ENCODE data around the gene NDEL1. TPM values are rescaled to one million over a fixed set of nuclear protein-coding genes. Genes with fewer than 3 reads are reported as not detected.
A peak's percentile ranks its signal among the peaks of the same experiment; 100 is the strongest.

NDEL1 gene
- total and polyA plus RNA-seq, 9 of the 15 experiments (the other 6 are each of a cell fraction or from before 2014, with no cell fraction given), result 0.86 to 30.5 (median 22.7) TPM

DNA sequence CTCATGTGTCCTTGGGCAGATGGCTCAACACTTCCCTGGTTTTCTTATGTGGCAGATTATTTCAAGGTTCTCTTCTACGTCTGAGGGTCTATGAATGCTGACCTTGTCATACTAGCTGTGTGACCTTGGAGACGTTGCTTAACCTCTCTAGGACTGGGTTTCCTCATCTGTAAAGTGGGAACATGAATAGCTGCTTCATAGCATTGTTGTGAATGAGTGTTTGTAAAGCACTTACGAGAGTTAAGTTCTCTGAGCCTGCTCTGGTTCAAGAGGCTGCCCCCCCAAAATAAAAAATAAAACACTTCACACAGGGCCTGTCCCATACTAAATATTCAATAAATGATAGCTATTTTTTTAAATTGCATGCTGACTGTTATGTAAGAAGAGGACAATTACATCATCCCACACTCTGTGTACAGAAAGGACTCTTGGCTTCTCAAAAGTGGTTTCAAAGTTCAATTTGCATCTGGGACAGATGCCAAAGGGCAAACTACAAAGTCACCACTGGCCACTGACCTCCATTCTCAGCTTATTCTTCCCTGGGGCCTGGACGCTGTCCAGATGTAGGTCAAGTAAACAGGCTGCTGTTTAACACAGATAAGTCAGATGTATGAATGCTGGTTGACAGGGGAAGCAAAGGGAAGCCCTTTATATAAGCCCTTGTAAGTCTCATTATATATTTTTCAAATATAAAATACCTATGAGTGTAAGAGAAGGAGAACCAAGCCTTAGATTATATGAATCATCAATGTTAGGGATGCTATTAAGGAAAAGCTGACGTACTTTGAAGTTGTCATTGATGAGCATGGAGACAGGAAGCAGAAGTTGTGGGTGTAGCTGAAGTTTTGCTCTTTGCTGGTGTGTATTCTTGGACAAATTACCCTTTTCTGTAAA, 15.4 kb upstream of the NDEL1 start (continued):
- no peak for TF ChIP-seq SREBF2 (CRISPR knock-in tag; IDR thresholded peaks at IDR 0.05)
- TF ChIP-seq WHSC1 (IDR thresholded peaks at IDR 0.05; ENCODE audit: low read length), result no peak
- no peak for TF ChIP-seq NR4A1 (CRISPR knock-in tag; IDR thresholded peaks at IDR 0.05)
- TF ChIP-seq NR4A1 (tag; IDR thresholded peaks at IDR 0.05), result peak; percentile 17; the same call in 1 of the 2 replicates
- TF ChIP-seq ZNF436 (CRISPR knock-in tag; IDR thresholded peaks at IDR 0.05), result no peak
- TF ChIP-seq RCOR1 (IDR thresholded peaks at IDR 0.05; ENCODE audit: borderline replicate concordance in 1 of 2, low read depth in 2 of 2, low read length in 2 of 2), result peak; percentile 55 to 86; a peak in 3 of 4 replicates
- 0 out of 2 replicates have a peak, but pooled peaks have one; percentile 65 for TF ChIP-seq ZBED1 (IDR thresholded peaks at IDR 0.05)
- no peak for TF ChIP-seq ZNF507 (tag; conservative IDR thresholded peaks at IDR 0.05)
- TF ChIP-seq CREB1 (IDR thresholded peaks at IDR 0.05), result no peak; the same call in 1 of the 2 replicates
- TF ChIP-seq CREB1 (CRISPR knock-in tag; IDR thresholded peaks at IDR 0.05), result no peak
- TF ChIP-seq, protein P1, sequence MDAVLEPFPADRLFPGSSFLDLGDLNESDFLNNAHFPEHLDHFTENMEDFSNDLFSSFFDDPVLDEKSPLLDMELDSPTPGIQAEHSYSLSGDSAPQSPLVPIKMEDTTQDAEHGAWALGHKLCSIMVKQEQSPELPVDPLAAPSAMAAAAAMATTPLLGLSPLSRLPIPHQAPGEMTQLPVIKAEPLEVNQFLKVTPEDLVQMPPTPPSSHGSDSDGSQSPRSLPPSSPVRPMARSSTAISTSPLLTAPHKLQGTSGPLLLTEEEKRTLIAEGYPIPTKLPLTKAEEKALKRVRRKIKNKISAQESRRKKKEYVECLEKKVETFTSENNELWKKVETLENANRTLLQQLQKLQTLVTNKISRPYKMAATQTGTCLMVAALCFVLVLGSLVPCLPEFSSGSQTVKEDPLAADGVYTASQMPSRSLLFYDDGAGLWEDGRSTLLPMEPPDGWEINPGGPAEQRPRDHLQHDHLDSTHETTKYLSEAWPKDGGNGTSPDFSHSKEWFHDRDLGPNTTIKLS (IDR thresholded peaks at IDR 0.05; ENCODE audit: borderline replicate concordance, low read depth), result no peak
- no peak for TF ChIP-seq PTBP1 (IDR thresholded peaks at IDR 0.05; ENCODE audit: low read depth, low read length)
- TF ChIP-seq ILF3 (IDR thresholded peaks at IDR 0.05; ENCODE audit: borderline replicate concordance), result 0 out of 2 replicates have a peak, but pooled peaks have one; percentile 18
- TF ChIP-seq, protein P2, sequence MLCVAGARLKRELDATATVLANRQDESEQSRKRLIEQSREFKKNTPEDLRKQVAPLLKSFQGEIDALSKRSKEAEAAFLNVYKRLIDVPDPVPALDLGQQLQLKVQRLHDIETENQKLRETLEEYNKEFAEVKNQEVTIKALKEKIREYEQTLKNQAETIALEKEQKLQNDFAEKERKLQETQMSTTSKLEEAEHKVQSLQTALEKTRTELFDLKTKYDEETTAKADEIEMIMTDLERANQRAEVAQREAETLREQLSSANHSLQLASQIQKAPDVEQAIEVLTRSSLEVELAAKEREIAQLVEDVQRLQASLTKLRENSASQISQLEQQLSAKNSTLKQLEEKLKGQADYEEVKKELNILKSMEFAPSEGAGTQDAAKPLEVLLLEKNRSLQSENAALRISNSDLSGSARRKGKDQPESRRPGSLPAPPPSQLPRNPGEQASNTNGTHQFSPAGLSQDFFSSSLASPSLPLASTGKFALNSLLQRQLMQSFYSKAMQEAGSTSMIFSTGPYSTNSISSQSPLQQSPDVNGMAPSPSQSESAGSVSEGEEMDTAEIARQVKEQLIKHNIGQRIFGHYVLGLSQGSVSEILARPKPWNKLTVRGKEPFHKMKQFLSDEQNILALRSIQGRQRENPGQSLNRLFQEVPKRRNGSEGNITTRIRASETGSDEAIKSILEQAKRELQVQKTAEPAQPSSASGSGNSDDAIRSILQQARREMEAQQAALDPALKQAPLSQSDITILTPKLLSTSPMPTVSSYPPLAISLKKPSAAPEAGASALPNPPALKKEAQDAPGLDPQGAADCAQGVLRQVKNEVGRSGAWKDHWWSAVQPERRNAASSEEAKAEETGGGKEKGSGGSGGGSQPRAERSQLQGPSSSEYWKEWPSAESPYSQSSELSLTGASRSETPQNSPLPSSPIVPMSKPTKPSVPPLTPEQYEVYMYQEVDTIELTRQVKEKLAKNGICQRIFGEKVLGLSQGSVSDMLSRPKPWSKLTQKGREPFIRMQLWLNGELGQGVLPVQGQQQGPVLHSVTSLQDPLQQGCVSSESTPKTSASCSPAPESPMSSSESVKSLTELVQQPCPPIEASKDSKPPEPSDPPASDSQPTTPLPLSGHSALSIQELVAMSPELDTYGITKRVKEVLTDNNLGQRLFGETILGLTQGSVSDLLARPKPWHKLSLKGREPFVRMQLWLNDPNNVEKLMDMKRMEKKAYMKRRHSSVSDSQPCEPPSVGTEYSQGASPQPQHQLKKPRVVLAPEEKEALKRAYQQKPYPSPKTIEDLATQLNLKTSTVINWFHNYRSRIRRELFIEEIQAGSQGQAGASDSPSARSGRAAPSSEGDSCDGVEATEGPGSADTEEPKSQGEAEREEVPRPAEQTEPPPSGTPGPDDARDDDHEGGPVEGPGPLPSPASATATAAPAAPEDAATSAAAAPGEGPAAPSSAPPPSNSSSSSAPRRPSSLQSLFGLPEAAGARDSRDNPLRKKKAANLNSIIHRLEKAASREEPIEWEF (CRISPR knock-in tag; IDR thresholded peaks at IDR 0.05), result no peak
- TF ChIP-seq, protein P3, sequence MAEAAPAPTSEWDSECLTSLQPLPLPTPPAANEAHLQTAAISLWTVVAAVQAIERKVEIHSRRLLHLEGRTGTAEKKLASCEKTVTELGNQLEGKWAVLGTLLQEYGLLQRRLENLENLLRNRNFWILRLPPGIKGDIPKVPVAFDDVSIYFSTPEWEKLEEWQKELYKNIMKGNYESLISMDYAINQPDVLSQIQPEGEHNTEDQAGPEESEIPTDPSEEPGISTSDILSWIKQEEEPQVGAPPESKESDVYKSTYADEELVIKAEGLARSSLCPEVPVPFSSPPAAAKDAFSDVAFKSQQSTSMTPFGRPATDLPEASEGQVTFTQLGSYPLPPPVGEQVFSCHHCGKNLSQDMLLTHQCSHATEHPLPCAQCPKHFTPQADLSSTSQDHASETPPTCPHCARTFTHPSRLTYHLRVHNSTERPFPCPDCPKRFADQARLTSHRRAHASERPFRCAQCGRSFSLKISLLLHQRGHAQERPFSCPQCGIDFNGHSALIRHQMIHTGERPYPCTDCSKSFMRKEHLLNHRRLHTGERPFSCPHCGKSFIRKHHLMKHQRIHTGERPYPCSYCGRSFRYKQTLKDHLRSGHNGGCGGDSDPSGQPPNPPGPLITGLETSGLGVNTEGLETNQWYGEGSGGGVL (CRISPR knock-in tag; IDR thresholded peaks at IDR 0.05), result no peak
- no peak for TF ChIP-seq PHF21A (IDR thresholded peaks at IDR 0.05; ENCODE audit: borderline replicate concordance, low read depth)
- peak; percentile 89 for TF ChIP-seq PML (IDR thresholded peaks at IDR 0.05; ENCODE audit: low read length)
- no peak for TF ChIP-seq ZNF133 (CRISPR knock-in tag; IDR thresholded peaks at IDR 0.05)
- TF ChIP-seq ZFPM2 (CRISPR knock-in tag; IDR thresholded peaks at IDR 0.05), result no peak
- no peak for TF ChIP-seq GATAD2A (IDR thresholded peaks at IDR 0.05)
- TF ChIP-seq EP300 (IDR thresholded peaks at IDR 0.05; ENCODE audit: low read length), result peak; percentile 90
- no peak for TF ChIP-seq ZKSCAN8 (CRISPR knock-in tag; IDR thresholded peaks at IDR 0.05)

Data from K562 (cell line).